Neural progenitor cell (in vitro differentiated cells): Measurements from ENCODE around the gene TBC1D4.

ENCODE experiments used
- EZH2 ChIP-seq: fragments of 200-600 bp; sonication (generic); IDR thresholded peaks from 2 replicates; pipeline ENCODE4 v1.6.1; 2017; ENCODE audit warnings: antibody characterized with exemption, mild to moderate bottlenecking, moderate library complexity
- TF ChIP-seq, protein P1 (sequence below): fragments of 200-600 bp; sonication (generic); IDR thresholded peaks from 2 replicates; pipeline ENCODE4 v1.5.1; 2017; ENCODE audit warnings: antibody characterized with exemption, mild to moderate bottlenecking

DNA sequence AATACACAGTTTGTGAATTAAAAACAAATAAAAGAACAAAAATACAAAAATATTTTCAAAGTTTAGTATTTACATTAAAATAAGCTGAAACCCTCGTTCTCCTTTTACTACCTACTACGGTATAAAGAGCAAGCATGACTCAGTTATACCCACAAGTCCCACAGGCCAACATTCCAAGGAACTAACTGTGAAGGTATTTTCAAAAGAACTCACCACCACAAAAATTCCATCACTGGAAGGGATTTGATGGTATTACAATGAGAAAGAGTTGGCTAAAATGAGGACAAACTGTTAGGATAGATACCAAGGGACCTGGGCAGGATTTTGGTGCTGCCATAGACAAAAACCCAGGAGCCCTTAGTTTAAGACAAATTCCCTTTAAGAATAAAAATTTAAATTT is 122.7 kb downstream of the TBC1D4 start:
- TF ChIP-seq, protein P1, sequence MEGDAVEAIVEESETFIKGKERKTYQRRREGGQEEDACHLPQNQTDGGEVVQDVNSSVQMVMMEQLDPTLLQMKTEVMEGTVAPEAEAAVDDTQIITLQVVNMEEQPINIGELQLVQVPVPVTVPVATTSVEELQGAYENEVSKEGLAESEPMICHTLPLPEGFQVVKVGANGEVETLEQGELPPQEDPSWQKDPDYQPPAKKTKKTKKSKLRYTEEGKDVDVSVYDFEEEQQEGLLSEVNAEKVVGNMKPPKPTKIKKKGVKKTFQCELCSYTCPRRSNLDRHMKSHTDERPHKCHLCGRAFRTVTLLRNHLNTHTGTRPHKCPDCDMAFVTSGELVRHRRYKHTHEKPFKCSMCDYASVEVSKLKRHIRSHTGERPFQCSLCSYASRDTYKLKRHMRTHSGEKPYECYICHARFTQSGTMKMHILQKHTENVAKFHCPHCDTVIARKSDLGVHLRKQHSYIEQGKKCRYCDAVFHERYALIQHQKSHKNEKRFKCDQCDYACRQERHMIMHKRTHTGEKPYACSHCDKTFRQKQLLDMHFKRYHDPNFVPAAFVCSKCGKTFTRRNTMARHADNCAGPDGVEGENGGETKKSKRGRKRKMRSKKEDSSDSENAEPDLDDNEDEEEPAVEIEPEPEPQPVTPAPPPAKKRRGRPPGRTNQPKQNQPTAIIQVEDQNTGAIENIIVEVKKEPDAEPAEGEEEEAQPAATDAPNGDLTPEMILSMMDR, result no peak
- TF ChIP-seq EZH2, result no peak
